WI38 (cell line): ENCODE measurements around the gene SH3RF3.

Source experiments
- H3K4me3 ChIP-seq: 2 replicates; pipeline ENCODE4 v1.5.1; 2011; ENCODE audit warnings: low read depth, mild to moderate bottlenecking, control low read depth, low read length
- CTCF ChIP-seq: IDR thresholded peaks from 2 replicates; pipeline ENCODE4 v1.5.1; 2012; ENCODE audit warnings: low read depth, mild to moderate bottlenecking, control low read depth, low read length

The SH3RF3 gene

GRCh38 chr2:109487871-109488655 lies 359.1 kb downstream of the SH3RF3 start:
- no peak for TF ChIP-seq CTCF
- H3K4me3 ChIP-seq = no peak overlapping the region

GRCh38 chr2:109489296-109489695 lies 360.3 kb downstream of the SH3RF3 start:
- H3K4me3 ChIP-seq = no peak overlapping the region
- no peak for TF ChIP-seq CTCF

GRCh38 chr2:109493176-109493935 lies 364.4 kb downstream of the SH3RF3 start:
- TF ChIP-seq CTCF = no peak
- no peak overlapping the region for H3K4me3 ChIP-seq

- no peak overlapping the region for H3K4me3 ChIP-seq
- no peak for TF ChIP-seq CTCF
Observed at GRCh38 chr2:109494351-109494750, 365.3 kb downstream of the SH3RF3 start.

- no peak overlapping the region for H3K4me3 ChIP-seq
- TF ChIP-seq CTCF = no peak
Observed at GRCh38 chr2:109497463-109497862, 368.5 kb downstream of the SH3RF3 start.

- H3K4me3 ChIP-seq = no peak overlapping the region
- no peak for TF ChIP-seq CTCF
Observed at GRCh38 chr2:109497911-109498870, 369.2 kb downstream of the SH3RF3 start.
